H9 (cell line): ENCODE data around the gene ZDHHC13. TPM values are rescaled to one million over a fixed set of nuclear protein-coding genes. Genes with fewer than 3 reads are reported as not detected.

ENCODE experiments used
- DNase-seq: peaks from one replicate; pipeline ENCODE4 v3.0.0-alpha.2; 2017
- H2AFZ ChIP-seq: one replicate; pipeline ENCODE4 v1.6.1; 2013; ENCODE audit warnings: mild to moderate bottlenecking, low read length, control low read depth, moderate library complexity
- H2AK5ac ChIP-seq: 2 replicates; pipeline ENCODE4 v1.6.1; 2013; ENCODE audit warnings: low read length, control low read depth, mixed read lengths; ENCODE audit not compliant: insufficient read length
- H2BK120ac ChIP-seq: one replicate; pipeline ENCODE4 v1.6.1; 2013; ENCODE audit warnings: low read depth, mild to moderate bottlenecking, low read length, control low read depth, inconsistent platforms; ENCODE audit not compliant: poor library complexity, severe bottlenecking
- H2BK12ac ChIP-seq: 2 replicates; pipeline ENCODE4 v1.6.1; 2013; ENCODE audit warnings: low read length, control low read depth, mixed read lengths, low read depth; ENCODE audit not compliant: insufficient read length
- H2BK15ac ChIP-seq: 2 replicates; pipeline ENCODE4 v1.6.1; 2013; ENCODE audit warnings: low read depth, low read length, control low read depth
- H2BK20ac ChIP-seq: one replicate; pipeline ENCODE4 v1.6.1; 2013; ENCODE audit warnings: low read depth, mild to moderate bottlenecking, low read length, control low read depth, inconsistent platforms; ENCODE audit not compliant: poor library complexity, severe bottlenecking
- H2BK5ac ChIP-seq: 2 replicates; pipeline ENCODE4 v1.6.1; 2013; ENCODE audit warnings: low read length, control low read depth, mixed read lengths; ENCODE audit not compliant: insufficient read length
- H3K14ac ChIP-seq: 2 replicates; pipeline ENCODE4 v1.6.1; 2013; ENCODE audit warnings: low read length, control low read depth; ENCODE audit not compliant: insufficient read depth
- H3K18ac ChIP-seq: 2 replicates; pipeline ENCODE4 v1.6.1; 2013; ENCODE audit warnings: low read depth, mild to moderate bottlenecking, mixed read lengths, low read length, control low read depth; ENCODE audit not compliant: insufficient read length
- H3K23ac ChIP-seq: 2 replicates; pipeline ENCODE4 v1.6.1; 2013; ENCODE audit warnings: low read length, control low read depth, mixed read lengths, low read depth; ENCODE audit not compliant: insufficient read length
- H3K23me2 ChIP-seq: 2 replicates; pipeline ENCODE4 v1.6.1; 2013; ENCODE audit warnings: low read depth, mild to moderate bottlenecking, mixed read lengths, low read length, control low read depth; ENCODE audit not compliant: insufficient read length, poor library complexity, severe bottlenecking
- H3K27ac ChIP-seq: 2 replicates; pipeline ENCODE4 v1.5.1; 2013; ENCODE audit warnings: low read length, control low read depth, mixed read lengths, low read depth; ENCODE audit not compliant: insufficient read length
- H3K27me3 ChIP-seq: 2 replicates; pipeline ENCODE4 v1.6.1; 2013; ENCODE audit warnings: low read length, control low read depth, inconsistent platforms; ENCODE audit not compliant: insufficient read depth
- H3K4ac ChIP-seq: 2 replicates; pipeline ENCODE4 v1.6.1; 2013; ENCODE audit warnings: low read depth, mild to moderate bottlenecking, control low read depth, inconsistent platforms, low read length, moderate library complexity
- H3K4me1 ChIP-seq: 2 replicates; pipeline ENCODE4 v1.6.1; 2013; ENCODE audit warnings: low read length, control low read depth, inconsistent platforms; ENCODE audit not compliant: insufficient read depth
- H3K4me2 ChIP-seq: 2 replicates; pipeline ENCODE4 v1.6.1; 2013; ENCODE audit warnings: low read length, control low read depth, mixed read lengths; ENCODE audit not compliant: insufficient read length, insufficient read depth
- H3K56ac ChIP-seq: 2 replicates; pipeline ENCODE4 v1.6.1; 2013; ENCODE audit warnings: low read depth, mild to moderate bottlenecking, mixed read lengths, low read length, control low read depth; ENCODE audit not compliant: insufficient read length
- H3K79me1 ChIP-seq: 2 replicates; pipeline ENCODE4 v1.6.1; 2013; ENCODE audit warnings: low read depth, mild to moderate bottlenecking, moderate library complexity, low read length, control low read depth, inconsistent platforms; ENCODE audit not compliant: insufficient read depth, poor library complexity, severe bottlenecking
- H3K79me2 ChIP-seq: 2 replicates; pipeline ENCODE4 v1.6.1; 2013; ENCODE audit warnings: low read length, control low read depth, inconsistent platforms; ENCODE audit not compliant: insufficient read depth
- H3K9ac ChIP-seq: 2 replicates; pipeline ENCODE4 v1.6.1; 2013; ENCODE audit warnings: low read length, control low read depth, mixed read lengths; ENCODE audit not compliant: insufficient read length; ENCODE audit errors: extremely low read depth
- H3K9me3 ChIP-seq: one replicate; pipeline ENCODE4 v1.6.1; 2013; ENCODE audit warnings: low read depth, low read length, inconsistent platforms; ENCODE audit not compliant: control insufficient read depth
- H3T11ph ChIP-seq: one replicate; pipeline ENCODE4 v1.6.1; 2013; ENCODE audit warnings: mild to moderate bottlenecking, low read length, control low read depth, inconsistent platforms
- H4K20me1 ChIP-seq: one replicate; pipeline ENCODE4 v1.6.1; 2013; ENCODE audit not compliant: control insufficient read depth, insufficient read length, insufficient read depth
- H4K5ac ChIP-seq: 2 replicates; pipeline ENCODE4 v1.6.1; 2013; ENCODE audit warnings: low read depth, mild to moderate bottlenecking, mixed read lengths, low read length, control low read depth; ENCODE audit not compliant: insufficient read length
- H4K8ac ChIP-seq: replicated peaks from 2 replicates; pipeline ENCODE4 v1.6.1; 2013; ENCODE audit warnings: low read length, control low read depth, mixed read lengths, low read depth; ENCODE audit not compliant: insufficient read length
- H4K91ac ChIP-seq: 2 replicates; pipeline ENCODE4 v1.6.1; 2013; ENCODE audit warnings: low read depth, mild to moderate bottlenecking, moderate library complexity, mixed read lengths, low read length, control low read depth; ENCODE audit not compliant: insufficient read length
- H3K27ac Mint-ChIP-seq, 3 experiments: 2 replicates in 2 of 3; 3 replicates in 1 of 3; pipeline ENCODE4 v1.8.0; 2020 to 2021; ENCODE audit warnings: mixed read lengths in 3 of 3, mild to moderate bottlenecking in 1 of 3, moderate library complexity in 1 of 3
- H3K27me3 Mint-ChIP-seq: 2 replicates; pipeline ENCODE4 v1.8.0; 2021; ENCODE audit warnings: low read depth, mild to moderate bottlenecking, moderate library complexity, mixed read lengths
- H3K36me3 Mint-ChIP-seq, 3 experiments: 2 replicates in 2 of 3; 3 replicates in 1 of 3; pipeline ENCODE4 v1.8.0; 2020 to 2021; ENCODE audit warnings: low read depth in 3 of 3, mixed read lengths in 3 of 3; ENCODE audit not compliant: insufficient read depth in 1 of 3
- H3K4me1 Mint-ChIP-seq, 2 experiments: 2 replicates each; pipeline ENCODE4 v1.8.0; 2020; ENCODE audit warnings: mixed read lengths in 2 of 2
- H3K4me3 Mint-ChIP-seq, 2 experiments: 2 replicates in 1 of 2; 3 replicates in 1 of 2; pipeline ENCODE4 v1.8.0; 2020 to 2021; ENCODE audit warnings: mild to moderate bottlenecking in 2 of 2, mixed read lengths in 2 of 2, moderate library complexity in 1 of 2
- H3K9me3 Mint-ChIP-seq, 2 experiments: 2 replicates in 1 of 2; 3 replicates in 1 of 2; pipeline ENCODE4 v1.8.0; 2020; ENCODE audit warnings: mild to moderate bottlenecking in 2 of 2, mixed read lengths in 2 of 2, moderate library complexity in 1 of 2
- WGBS: extraction: QIAGEN DNeasy Blood & Tissue Kit; methylation state at CpG from one replicate; pipeline ENCODE4 v1.1.7; 2013; ENCODE audit warnings: missing lambda C conversion rate, low lambda C conversion rate, mixed read lengths; ENCODE audit not compliant: insufficient read length; ENCODE audit errors: extremely low coverage; 5-methylcytosine and 5-hydroxymethylcytosine counted together
- total RNA-seq: library from RNA; stranded (reverse); gene quantifications from 2 replicates; pipeline ENCODE4 v1.2.1, GENCODE V29; 2021
- TF ChIP-seq, protein P1 (sequence below): fragments of 200-600 bp; sonication (generic); conservative IDR thresholded peaks from 3 replicates; pipeline ENCODE4 v1.8.0; 2021; ENCODE audit warnings: antibody characterized with exemption, mild to moderate bottlenecking

The ZDHHC13 gene
- total RNA-seq, 1 experiment from 2014 or later: 20.9 TPM

DNA sequence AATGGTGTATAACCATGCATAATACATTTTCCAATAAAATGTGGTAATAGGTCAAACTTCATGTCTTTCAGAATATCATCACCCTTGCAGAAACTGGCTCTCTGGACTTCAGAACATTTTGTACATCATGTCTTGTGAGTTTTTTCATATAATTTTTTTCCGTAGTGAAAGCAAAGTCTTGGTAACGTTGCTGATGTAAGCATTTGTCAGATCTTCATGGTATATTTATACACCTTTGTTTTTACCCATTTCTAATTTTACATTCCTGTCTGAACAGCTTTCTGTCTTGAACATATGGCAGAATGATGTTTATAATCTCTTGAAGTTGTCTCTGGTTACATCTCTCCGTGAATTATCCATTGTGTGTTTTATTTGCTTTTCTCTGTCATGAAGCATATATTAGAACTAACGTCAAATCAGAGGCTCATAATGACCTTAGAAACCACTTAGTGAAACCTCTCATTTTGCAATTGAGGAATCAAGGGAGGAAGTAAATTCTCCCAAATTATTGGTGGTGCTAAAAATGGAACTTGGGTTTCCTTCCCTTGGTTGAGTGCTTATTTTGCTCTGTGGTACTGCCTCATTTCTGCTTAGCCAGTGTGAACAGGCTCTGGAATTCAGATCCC is 47.4 kb downstream of the ZDHHC13 start:
- Mint-ChIP-seq H3K4me1 (no peaks in the 10 kb centered on the region), H3K27ac (no peak overlapping the region)
- WGBS: no CpG with 5 or more reads among the region's 4 CpGs

More for the DNA sequence above, 47.4 kb downstream of the ZDHHC13 start:
- H3K4me3 Mint-ChIP-seq: no peak overlapping the region
- Histone ChIP-seq H4K5ac (no peak overlapping the region), H3K18ac (no peak overlapping the region), H3K27me3 (no peaks in the 10 kb centered on the region), H3K56ac (no peak overlapping the region), H4K8ac (no peak overlapping the region), H3K23me2 (no peaks in the 10 kb centered on the region), H3K9me3 (no peaks in the 10 kb centered on the region), H2BK20ac (no peak overlapping the region), H3K4me2 (no peak overlapping the region), H4K91ac (no peak overlapping the region), H2BK5ac (no peak overlapping the region), H2AFZ (no peak overlapping the region), H2BK12ac (no peak overlapping the region), H4K20me1 (no peaks in the 10 kb centered on the region), H2BK15ac (no peak overlapping the region), H3K27ac (no peak overlapping the region), H3K4me1 (no peaks in the 10 kb centered on the region), H3K9ac (no peak overlapping the region), H3T11ph (no peak overlapping the region), H3K79me2 (no peaks in the 10 kb centered on the region), H3K79me1 (no peaks in the 10 kb centered on the region), H3K14ac (no peak overlapping the region), H2AK5ac (no peak overlapping the region), H2BK120ac (no peak overlapping the region), H3K23ac (no peak overlapping the region), H3K4ac (no peak overlapping the region)
- TF ChIP-seq, protein P1, sequence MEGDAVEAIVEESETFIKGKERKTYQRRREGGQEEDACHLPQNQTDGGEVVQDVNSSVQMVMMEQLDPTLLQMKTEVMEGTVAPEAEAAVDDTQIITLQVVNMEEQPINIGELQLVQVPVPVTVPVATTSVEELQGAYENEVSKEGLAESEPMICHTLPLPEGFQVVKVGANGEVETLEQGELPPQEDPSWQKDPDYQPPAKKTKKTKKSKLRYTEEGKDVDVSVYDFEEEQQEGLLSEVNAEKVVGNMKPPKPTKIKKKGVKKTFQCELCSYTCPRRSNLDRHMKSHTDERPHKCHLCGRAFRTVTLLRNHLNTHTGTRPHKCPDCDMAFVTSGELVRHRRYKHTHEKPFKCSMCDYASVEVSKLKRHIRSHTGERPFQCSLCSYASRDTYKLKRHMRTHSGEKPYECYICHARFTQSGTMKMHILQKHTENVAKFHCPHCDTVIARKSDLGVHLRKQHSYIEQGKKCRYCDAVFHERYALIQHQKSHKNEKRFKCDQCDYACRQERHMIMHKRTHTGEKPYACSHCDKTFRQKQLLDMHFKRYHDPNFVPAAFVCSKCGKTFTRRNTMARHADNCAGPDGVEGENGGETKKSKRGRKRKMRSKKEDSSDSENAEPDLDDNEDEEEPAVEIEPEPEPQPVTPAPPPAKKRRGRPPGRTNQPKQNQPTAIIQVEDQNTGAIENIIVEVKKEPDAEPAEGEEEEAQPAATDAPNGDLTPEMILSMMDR: no peak
- peaks cover 9 to 48% (median 41%) of the 10 kb centered on the region in 3 experiments; a peak in 5 of 7 replicates for H3K36me3 Mint-ChIP-seq
- no peak for DNase-seq
- no peaks in the 10 kb centered on the region for H3K27me3 Mint-ChIP-seq
- no peaks in the 10 kb centered on the region for H3K9me3 Mint-ChIP-seq
